H9 (cell line): ENCODE data around the gene BTBD3. TPM values are rescaled to one million over a fixed set of nuclear protein-coding genes. Genes with fewer than 3 reads are reported as not detected.

Experiments used
- DNase-seq: peaks from one replicate; pipeline ENCODE4 v3.0.0-alpha.2; 2017
- H2AFZ ChIP-seq: one replicate; pipeline ENCODE4 v1.6.1; 2013; ENCODE audit warnings: mild to moderate bottlenecking, low read length, control low read depth, moderate library complexity
- H2AK5ac ChIP-seq: 2 replicates; pipeline ENCODE4 v1.6.1; 2013; ENCODE audit warnings: low read length, control low read depth, mixed read lengths; ENCODE audit not compliant: insufficient read length
- H2BK120ac ChIP-seq: one replicate; pipeline ENCODE4 v1.6.1; 2013; ENCODE audit warnings: low read depth, mild to moderate bottlenecking, low read length, control low read depth, inconsistent platforms; ENCODE audit not compliant: poor library complexity, severe bottlenecking
- H2BK12ac ChIP-seq: 2 replicates; pipeline ENCODE4 v1.6.1; 2013; ENCODE audit warnings: low read length, control low read depth, mixed read lengths, low read depth; ENCODE audit not compliant: insufficient read length
- H2BK15ac ChIP-seq: 2 replicates; pipeline ENCODE4 v1.6.1; 2013; ENCODE audit warnings: low read depth, low read length, control low read depth
- H2BK20ac ChIP-seq: one replicate; pipeline ENCODE4 v1.6.1; 2013; ENCODE audit warnings: low read depth, mild to moderate bottlenecking, low read length, control low read depth, inconsistent platforms; ENCODE audit not compliant: poor library complexity, severe bottlenecking
- H2BK5ac ChIP-seq: 2 replicates; pipeline ENCODE4 v1.6.1; 2013; ENCODE audit warnings: low read length, control low read depth, mixed read lengths; ENCODE audit not compliant: insufficient read length
- H3K14ac ChIP-seq: 2 replicates; pipeline ENCODE4 v1.6.1; 2013; ENCODE audit warnings: low read length, control low read depth; ENCODE audit not compliant: insufficient read depth
- H3K18ac ChIP-seq: 2 replicates; pipeline ENCODE4 v1.6.1; 2013; ENCODE audit warnings: low read depth, mild to moderate bottlenecking, mixed read lengths, low read length, control low read depth; ENCODE audit not compliant: insufficient read length
- H3K23ac ChIP-seq: 2 replicates; pipeline ENCODE4 v1.6.1; 2013; ENCODE audit warnings: low read length, control low read depth, mixed read lengths, low read depth; ENCODE audit not compliant: insufficient read length
- H3K23me2 ChIP-seq: 2 replicates; pipeline ENCODE4 v1.6.1; 2013; ENCODE audit warnings: low read depth, mild to moderate bottlenecking, mixed read lengths, low read length, control low read depth; ENCODE audit not compliant: insufficient read length, poor library complexity, severe bottlenecking
- H3K27ac ChIP-seq: 2 replicates; pipeline ENCODE4 v1.5.1; 2013; ENCODE audit warnings: low read length, control low read depth, mixed read lengths, low read depth; ENCODE audit not compliant: insufficient read length
- H3K27me3 ChIP-seq: 2 replicates; pipeline ENCODE4 v1.6.1; 2013; ENCODE audit warnings: low read length, control low read depth, inconsistent platforms; ENCODE audit not compliant: insufficient read depth
- H3K4ac ChIP-seq: 2 replicates; pipeline ENCODE4 v1.6.1; 2013; ENCODE audit warnings: low read depth, mild to moderate bottlenecking, control low read depth, inconsistent platforms, low read length, moderate library complexity
- H3K4me1 ChIP-seq: 2 replicates; pipeline ENCODE4 v1.6.1; 2013; ENCODE audit warnings: low read length, control low read depth, inconsistent platforms; ENCODE audit not compliant: insufficient read depth
- H3K4me2 ChIP-seq: 2 replicates; pipeline ENCODE4 v1.6.1; 2013; ENCODE audit warnings: low read length, control low read depth, mixed read lengths; ENCODE audit not compliant: insufficient read length, insufficient read depth
- H3K56ac ChIP-seq: 2 replicates; pipeline ENCODE4 v1.6.1; 2013; ENCODE audit warnings: low read depth, mild to moderate bottlenecking, mixed read lengths, low read length, control low read depth; ENCODE audit not compliant: insufficient read length
- H3K79me1 ChIP-seq: 2 replicates; pipeline ENCODE4 v1.6.1; 2013; ENCODE audit warnings: low read depth, mild to moderate bottlenecking, moderate library complexity, low read length, control low read depth, inconsistent platforms; ENCODE audit not compliant: insufficient read depth, poor library complexity, severe bottlenecking
- H3K79me2 ChIP-seq: 2 replicates; pipeline ENCODE4 v1.6.1; 2013; ENCODE audit warnings: low read length, control low read depth, inconsistent platforms; ENCODE audit not compliant: insufficient read depth
- H3K9ac ChIP-seq: 2 replicates; pipeline ENCODE4 v1.6.1; 2013; ENCODE audit warnings: low read length, control low read depth, mixed read lengths; ENCODE audit not compliant: insufficient read length; ENCODE audit errors: extremely low read depth
- H3K9me3 ChIP-seq: one replicate; pipeline ENCODE4 v1.6.1; 2013; ENCODE audit warnings: low read depth, low read length, inconsistent platforms; ENCODE audit not compliant: control insufficient read depth
- H3T11ph ChIP-seq: one replicate; pipeline ENCODE4 v1.6.1; 2013; ENCODE audit warnings: mild to moderate bottlenecking, low read length, control low read depth, inconsistent platforms
- H4K20me1 ChIP-seq: one replicate; pipeline ENCODE4 v1.6.1; 2013; ENCODE audit not compliant: control insufficient read depth, insufficient read length, insufficient read depth
- H4K5ac ChIP-seq: 2 replicates; pipeline ENCODE4 v1.6.1; 2013; ENCODE audit warnings: low read depth, mild to moderate bottlenecking, mixed read lengths, low read length, control low read depth; ENCODE audit not compliant: insufficient read length
- H4K8ac ChIP-seq: replicated peaks from 2 replicates; pipeline ENCODE4 v1.6.1; 2013; ENCODE audit warnings: low read length, control low read depth, mixed read lengths, low read depth; ENCODE audit not compliant: insufficient read length
- H4K91ac ChIP-seq: 2 replicates; pipeline ENCODE4 v1.6.1; 2013; ENCODE audit warnings: low read depth, mild to moderate bottlenecking, moderate library complexity, mixed read lengths, low read length, control low read depth; ENCODE audit not compliant: insufficient read length
- H3K27ac Mint-ChIP-seq, 3 experiments: 2 replicates in 2 of 3; 3 replicates in 1 of 3; pipeline ENCODE4 v1.8.0; 2020 to 2021; ENCODE audit warnings: mixed read lengths in 3 of 3, mild to moderate bottlenecking in 1 of 3, moderate library complexity in 1 of 3
- H3K27me3 Mint-ChIP-seq: 2 replicates; pipeline ENCODE4 v1.8.0; 2021; ENCODE audit warnings: low read depth, mild to moderate bottlenecking, moderate library complexity, mixed read lengths
- H3K36me3 Mint-ChIP-seq, 3 experiments: 2 replicates in 2 of 3; 3 replicates in 1 of 3; pipeline ENCODE4 v1.8.0; 2020 to 2021; ENCODE audit warnings: low read depth in 3 of 3, mixed read lengths in 3 of 3; ENCODE audit not compliant: insufficient read depth in 1 of 3
- H3K4me1 Mint-ChIP-seq, 2 experiments: 2 replicates each; pipeline ENCODE4 v1.8.0; 2020; ENCODE audit warnings: mixed read lengths in 2 of 2
- H3K4me3 Mint-ChIP-seq, 2 experiments: 2 replicates in 1 of 2; 3 replicates in 1 of 2; pipeline ENCODE4 v1.8.0; 2020 to 2021; ENCODE audit warnings: mild to moderate bottlenecking in 2 of 2, mixed read lengths in 2 of 2, moderate library complexity in 1 of 2
- H3K9me3 Mint-ChIP-seq, 2 experiments: 2 replicates in 1 of 2; 3 replicates in 1 of 2; pipeline ENCODE4 v1.8.0; 2020; ENCODE audit warnings: mild to moderate bottlenecking in 2 of 2, mixed read lengths in 2 of 2, moderate library complexity in 1 of 2
- CTCF ChIP-seq: fragments of 200-600 bp; sonication (generic); conservative IDR thresholded peaks from 3 replicates; pipeline ENCODE4 v1.8.0; 2021; ENCODE audit warnings: antibody characterized with exemption, mild to moderate bottlenecking
- WGBS: extraction: QIAGEN DNeasy Blood & Tissue Kit; methylation state at CpG from one replicate; pipeline ENCODE4 v1.1.7; 2013; ENCODE audit warnings: missing lambda C conversion rate, low lambda C conversion rate, mixed read lengths; ENCODE audit not compliant: insufficient read length; ENCODE audit errors: extremely low coverage; 5-methylcytosine and 5-hydroxymethylcytosine counted together
- total RNA-seq: library from RNA; stranded (reverse); gene quantifications from 2 replicates; pipeline ENCODE4 v1.2.1, GENCODE V29; 2021

Gene BTBD3
- total RNA-seq, 1 experiment from 2014 or later: 62.1 TPM

GRCh38 chr20:11921321-11921720 is 3.6 kb downstream of the BTBD3 start:
- no peak overlapping the region for H3K4ac ChIP-seq
- Mint-ChIP-seq H3K36me3 (peaks cover 11 to 40% (median 22%) of the 10 kb centered on the region in 3 experiments; a peak in 6 of 7 replicates), H3K4me3 (no peak overlapping the region), H3K27me3 (no peaks in the 10 kb centered on the region), H3K4me1 (peaks cover 16 to 26% of the 10 kb centered on the region in 2 experiments), H3K27ac (no peak overlapping the region), H3K9me3 (no peaks in the 10 kb centered on the region)
- H2BK15ac ChIP-seq: no peak overlapping the region
- no peak overlapping the region for H3K4me2 ChIP-seq
- H3K9ac ChIP-seq: no peak overlapping the region
- H3K27ac ChIP-seq: no peak overlapping the region
- no peaks in the 10 kb centered on the region for H3K27me3 ChIP-seq
- no peaks in the 10 kb centered on the region for H3K23me2 ChIP-seq
- TF ChIP-seq CTCF: no peak
- WGBS: no CpG with 5 or more reads among the region's 6 CpGs
- no peak overlapping the region for H2BK5ac ChIP-seq
- DNase-seq: no peak
- no peak overlapping the region for H4K8ac ChIP-seq
- no peaks in the 10 kb centered on the region for H4K20me1 ChIP-seq
- no peak overlapping the region for H3K18ac ChIP-seq
- H4K5ac ChIP-seq: no peak overlapping the region
- H2AFZ ChIP-seq: no peak overlapping the region
- H2AK5ac ChIP-seq: no peak overlapping the region
- no peak overlapping the region for H2BK120ac ChIP-seq
- H3K79me2 ChIP-seq: no peaks in the 10 kb centered on the region
- H3T11ph ChIP-seq: no peak overlapping the region
- H2BK12ac ChIP-seq: no peak overlapping the region
- H3K4me1 ChIP-seq: no peaks in the 10 kb centered on the region
- H3K56ac ChIP-seq: no peak overlapping the region
- peaks cover 3% of the 10 kb centered on the region for H3K79me1 ChIP-seq
- no peak overlapping the region for H3K23ac ChIP-seq
- H3K14ac ChIP-seq: no peak overlapping the region
- H3K9me3 ChIP-seq: no peaks in the 10 kb centered on the region
- no peak overlapping the region for H4K91ac ChIP-seq
- no peak overlapping the region for H2BK20ac ChIP-seq
